GM12878 (cell line): Measurements from ENCODE around the gene ZNF248.

Experiments
- ATF7 ChIP-seq: fragments of 450-650 bp; IDR thresholded peaks from 2 replicates; pipeline ENCODE4 v1.6.1; 2016; ENCODE audit warnings: low read depth, mild to moderate bottlenecking
- EZH2 ChIP-seq: IDR thresholded peaks from 2 replicates; pipeline ENCODE4 v1.6.1; 2012; ENCODE audit warnings: low read depth, mild to moderate bottlenecking, control low read depth, inconsistent platforms, low read length, borderline replicate concordance; ENCODE audit not compliant: control insufficient read depth
- POLR2AphosphoS5 ChIP-seq: IDR thresholded peaks from 2 replicates; pipeline ENCODE4 v1.6.1; 2011; ENCODE audit warnings: mild to moderate bottlenecking, low read length, inconsistent platforms
- RAD21 ChIP-seq: IDR thresholded peaks from 2 replicates; pipeline ENCODE4 v1.6.1; 2011; ENCODE audit warnings: mild to moderate bottlenecking, low read depth, low read length, moderate library complexity; ENCODE audit not compliant: insufficient read depth
- SIN3A ChIP-seq: IDR thresholded peaks from 2 replicates; pipeline ENCODE4 v1.6.1; 2012; ENCODE audit warnings: low read depth, low read length, improper control_type of control experiment

DNA sequence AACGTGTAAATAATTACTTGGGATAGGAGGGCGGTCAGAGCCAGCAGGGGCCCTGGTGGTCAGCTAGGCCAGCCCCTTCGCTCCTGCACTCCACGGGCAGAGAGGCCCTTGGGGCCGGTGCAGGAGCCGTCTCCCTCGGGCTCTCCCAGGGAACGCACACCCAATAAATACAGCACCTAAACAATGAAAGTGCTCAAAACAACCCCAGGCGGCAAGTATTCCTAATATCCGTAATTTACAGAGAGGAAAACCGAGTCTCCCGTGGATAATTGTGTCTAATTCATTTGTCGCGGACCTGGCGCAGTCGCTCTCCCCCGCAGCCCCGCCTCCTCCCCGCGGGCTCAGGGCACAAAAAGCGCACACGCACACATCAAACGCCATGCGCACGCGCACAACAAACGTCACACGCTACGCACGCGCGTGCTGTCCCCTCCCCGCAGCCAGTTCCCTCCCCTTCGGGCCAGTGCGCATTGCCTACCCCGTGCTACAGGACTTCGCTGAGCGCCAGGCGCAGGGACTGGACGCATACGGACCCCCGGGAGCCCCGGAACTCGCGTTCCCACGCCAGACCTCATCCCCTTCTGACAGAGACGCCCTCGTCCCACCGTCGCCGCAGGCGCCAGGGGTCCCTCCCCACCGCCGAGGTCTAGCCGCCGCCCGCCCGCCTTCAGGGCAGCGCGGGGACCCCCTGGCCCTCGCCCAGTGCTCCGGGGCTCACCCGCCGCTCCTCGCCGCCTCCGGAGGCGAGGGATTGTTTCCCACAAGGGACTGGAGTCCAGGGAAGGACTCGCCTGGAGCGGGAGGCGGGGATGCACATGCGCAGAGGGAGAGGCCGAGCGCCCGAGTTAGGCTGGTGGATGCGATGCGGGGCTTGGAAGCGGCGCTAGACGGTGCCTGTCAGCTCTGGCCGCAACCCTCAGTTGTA is at the start of gene ZNF248:
- no peak for TF ChIP-seq ATF7
- no peak for TF ChIP-seq RAD21
- no peak for TF ChIP-seq SIN3A
- TF ChIP-seq POLR2AphosphoS5 = peak; percentile 98
- TF ChIP-seq EZH2 = no peak
